Suprapubic skin (tissue), 4 donors: ENCODE results near the gene SERPINB10. TPM values are rescaled to one million over a fixed set of nuclear protein-coding genes. Genes with fewer than 3 reads are reported as not detected.

Source experiments
- DNase-seq, 2 donors: peaks; one replicate each; pipeline ENCODE4 v3.0.0-alpha.2; 2019; ENCODE audit warnings: low spot score in 2 of 2
- H3K27ac ChIP-seq: fragments of 200-600 bp; sonication (generic); one replicate; pipeline ENCODE4 v1.5.1; 2019
- H3K27me3 ChIP-seq: fragments of 200-600 bp; sonication (generic); one replicate; pipeline ENCODE4 v1.5.1; 2019
- H3K36me3 ChIP-seq: fragments of 200-600 bp; sonication (generic); one replicate; pipeline ENCODE4 v1.5.1; 2019
- H3K4me1 ChIP-seq: fragments of 200-600 bp; sonication (generic); one replicate; pipeline ENCODE4 v1.5.1; 2019
- H3K4me3 ChIP-seq: fragments of 200-600 bp; sonication (generic); one replicate; pipeline ENCODE4 v1.5.1; 2019; ENCODE audit warnings: mild to moderate bottlenecking
- H3K9me3 ChIP-seq: fragments of 200-600 bp; sonication (generic); one replicate; pipeline ENCODE4 v1.5.1; 2019
- CTCF ChIP-seq, 2 donors: fragments of 200-600 bp in 1 of 2; fragments of 450-650 bp in 1 of 2; sonication (generic) in 1 of 2; IDR thresholded peaks; one replicate each; pipeline ENCODE4 v1.5.1; 2016 to 2019; ENCODE audit warnings: antibody characterized with exemption in 2 of 2, mild to moderate bottlenecking in 1 of 2, moderate library complexity in 1 of 2
- EP300 ChIP-seq: sonication (generic); formaldehyde crosslinking; IDR thresholded peaks from one replicate; pipeline ENCODE4 v1.6.1; 2017; ENCODE audit warnings: antibody characterized with exemption
- POLR2A ChIP-seq, 2 donors: fragments of 450-650 bp; IDR thresholded peaks; one replicate each; pipeline ENCODE4 v1.6.1; 2017; ENCODE audit warnings: antibody characterized with exemption in 2 of 2, mild to moderate bottlenecking in 2 of 2, moderate library complexity in 2 of 2
- POLR2AphosphoS5 ChIP-seq, 3 donors: sonication (generic); formaldehyde crosslinking; IDR thresholded peaks; one replicate each; pipeline ENCODE4 v1.6.1; 2017; ENCODE audit warnings: antibody characterized with exemption in 3 of 3
- WGBS: methylation state at CpG from one replicate; pipeline ENCODE4 v1.1.5; 2018; 5-methylcytosine and 5-hydroxymethylcytosine counted together
- total RNA-seq, 4 donors: library from RNA; depleted of rRNA; stranded (reverse); fragments of >200 nt; gene quantifications; one replicate each; pipeline ENCODE4 v1.1.0, GENCODE V29; 2016

The SERPINB10 gene, protein sequence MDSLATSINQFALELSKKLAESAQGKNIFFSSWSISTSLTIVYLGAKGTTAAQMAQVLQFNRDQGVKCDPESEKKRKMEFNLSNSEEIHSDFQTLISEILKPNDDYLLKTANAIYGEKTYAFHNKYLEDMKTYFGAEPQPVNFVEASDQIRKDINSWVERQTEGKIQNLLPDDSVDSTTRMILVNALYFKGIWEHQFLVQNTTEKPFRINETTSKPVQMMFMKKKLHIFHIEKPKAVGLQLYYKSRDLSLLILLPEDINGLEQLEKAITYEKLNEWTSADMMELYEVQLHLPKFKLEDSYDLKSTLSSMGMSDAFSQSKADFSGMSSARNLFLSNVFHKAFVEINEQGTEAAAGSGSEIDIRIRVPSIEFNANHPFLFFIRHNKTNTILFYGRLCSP
- total RNA-seq: 1 to 10 TPM in 2 of 4 donors, under 1 TPM in 1, not detected in 1; 0.21 to 1.9 (median 1.0) TPM

- H3K4me3 ChIP-seq: no peak within 1 kb of the TSS
- TF ChIP-seq EP300: no peak
- no peak for TF ChIP-seq CTCF (IDR thresholded peaks at IDR 0.05)
- TF ChIP-seq POLR2A (IDR thresholded peaks at IDR 0.05): no peak
- TF ChIP-seq POLR2AphosphoS5 (IDR thresholded peaks at IDR 0.05): no peak
- H3K27ac ChIP-seq: no peak within 1 kb of the TSS
- no peaks in the 10 kb centered on the region for H3K4me1 ChIP-seq
- H3K9me3 ChIP-seq: no peaks in the 10 kb centered on the region
- DNase-seq: no peak
- no peaks in the 10 kb centered on the region for H3K27me3 ChIP-seq
- no peaks in the 10 kb centered on the region for H3K36me3 ChIP-seq
Observed at GRCh38 chr18:63907664-63908063, at the start of gene SERPINB10. SERPINB10 (plus strand) TSS chr18:63907958; CDS start chr18:63915511, 7,553 bp downstream.

DNA sequence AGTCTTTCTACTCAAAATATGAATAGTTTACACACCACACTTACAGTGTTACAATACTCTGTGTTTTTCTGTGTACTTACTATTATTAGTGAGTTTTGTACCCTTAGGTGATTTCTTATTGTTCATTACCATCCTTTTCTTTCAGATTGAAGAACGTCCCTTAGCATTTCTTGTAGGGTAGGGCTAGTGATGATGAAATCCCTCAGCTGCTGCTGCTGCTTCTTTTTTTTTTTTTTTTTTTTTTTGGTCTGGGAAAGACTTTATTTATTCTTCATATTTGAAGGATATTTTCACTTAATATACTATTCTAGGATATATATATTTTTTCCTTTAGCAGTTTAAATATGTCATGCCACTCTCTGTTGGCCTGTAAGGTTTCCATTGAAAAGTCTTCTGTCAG is 49.3 kb upstream of the SERPINB10 start:
- Histone ChIP-seq H3K36me3 (no peaks in the 10 kb centered on the region), H3K4me3 (no peak overlapping the region), H3K4me1 (peaks cover 6% of the 10 kb centered on the region), H3K27me3 (no peaks in the 10 kb centered on the region), H3K9me3 (no peaks in the 10 kb centered on the region), H3K27ac (no peak overlapping the region)
- 35% methylated on average over 1 of the region's 1 CpG for WGBS
- no peak for TF ChIP-seq CTCF (IDR thresholded peaks at IDR 0.05)
- TF ChIP-seq POLR2A (IDR thresholded peaks at IDR 0.05): no peak
- no peak for TF ChIP-seq POLR2AphosphoS5 (IDR thresholded peaks at IDR 0.05)
- TF ChIP-seq EP300: no peak
- no peak for DNase-seq

DNA sequence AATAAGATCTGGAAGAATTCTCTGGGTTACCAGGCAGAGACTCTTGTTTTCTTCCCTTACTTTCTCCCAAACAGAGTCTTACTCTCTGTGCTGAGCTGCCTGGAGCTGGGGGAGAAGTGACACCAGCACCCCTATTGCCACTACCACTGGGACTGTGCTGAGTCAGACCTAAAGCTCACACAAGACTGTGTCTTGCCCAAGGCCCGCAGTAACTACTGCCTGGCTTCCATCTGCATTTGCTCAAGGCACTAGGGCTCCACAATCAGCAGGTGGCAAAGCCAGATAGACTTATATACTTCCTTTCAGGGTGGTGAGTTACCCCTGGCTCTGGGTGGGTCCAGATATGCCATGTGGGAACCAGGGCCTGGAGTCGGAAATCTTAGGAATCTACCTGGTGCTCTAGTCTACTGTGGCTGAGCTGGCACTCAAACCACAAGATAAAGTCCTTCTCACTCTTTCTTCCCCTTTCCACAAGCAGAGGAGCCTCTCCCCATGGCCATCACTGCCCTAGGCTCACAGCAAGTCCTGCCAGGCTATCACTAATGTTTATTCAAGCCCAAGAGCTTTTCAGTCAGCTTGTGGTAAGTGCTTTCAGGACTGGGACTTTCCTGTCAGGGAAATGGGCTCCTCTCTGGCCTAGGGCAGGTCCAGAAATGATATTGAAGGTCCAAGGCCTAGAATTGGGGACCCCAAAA is 47.8 kb upstream of the SERPINB10 start:
- Histone ChIP-seq H3K36me3 (no peaks in the 10 kb centered on the region), H3K4me3 (no peak overlapping the region), H3K9me3 (no peaks in the 10 kb centered on the region), H3K27me3 (no peaks in the 10 kb centered on the region), H3K4me1 (peaks cover 6% of the 10 kb centered on the region), H3K27ac (no peak overlapping the region)
- no peak for TF ChIP-seq POLR2A (IDR thresholded peaks at IDR 0.05)
- TF ChIP-seq EP300: no peak
- no peak for TF ChIP-seq CTCF (IDR thresholded peaks at IDR 0.05)
- no peak for TF ChIP-seq POLR2AphosphoS5 (IDR thresholded peaks at IDR 0.05)
- no CpG with 5 or more reads among the region's 2 CpGs for WGBS
- DNase-seq: no peak

- Histone ChIP-seq H3K27ac (no peak overlapping the region), H3K9me3 (no peaks in the 10 kb centered on the region), H3K27me3 (no peaks in the 10 kb centered on the region), H3K4me3 (no peak overlapping the region), H3K4me1 (peaks cover 6% of the 10 kb centered on the region), H3K36me3 (no peaks in the 10 kb centered on the region)
- WGBS: 82% methylated on average over 2 of the region's 2 CpGs
- DNase-seq: no peak
- TF ChIP-seq POLR2A (IDR thresholded peaks at IDR 0.05): no peak
- TF ChIP-seq POLR2AphosphoS5 (IDR thresholded peaks at IDR 0.05): no peak
- no peak for TF ChIP-seq EP300
- TF ChIP-seq CTCF (IDR thresholded peaks at IDR 0.05): no peak
Observed at GRCh38 chr18:63860531-63860930, 47.2 kb upstream of the SERPINB10 start.
